Bronchial epithelial cell (primary cell): ENCODE measurements around the gene PPP1R7. TPM values are rescaled to one million over a fixed set of nuclear protein-coding genes. Genes with fewer than 3 reads are reported as not detected.
A peak's percentile ranks its signal among the peaks of the same experiment; 100 is the strongest.

Experiments used
- DNase-seq: peaks from one replicate; pipeline ENCODE4 v3.0.0-alpha.2; 2010; ENCODE audit warnings: low read depth
- FAIRE-seq: peaks from 2 replicates; lab custom pipeline; 2011; peaks lifted over from hg19 to GRCh38; lab: Jason Lieb, UNC
- H3K27me3 ChIP-seq: 2 replicates; pipeline ENCODE4 v1.5.1; 2011; ENCODE audit warnings: low read length; ENCODE audit not compliant: control insufficient read depth, insufficient read depth
- H3K36me3 ChIP-seq: 2 replicates; pipeline ENCODE4 v1.5.1; 2011; ENCODE audit warnings: low read length; ENCODE audit not compliant: control insufficient read depth, insufficient read depth
- H3K4me3 ChIP-seq: 2 replicates; pipeline ENCODE4 v1.5.1; 2011; ENCODE audit warnings: mild to moderate bottlenecking, low read depth, low read length, control low read depth
- CTCF ChIP-seq: IDR thresholded peaks from 2 replicates; pipeline ENCODE4 v1.5.1; 2011; ENCODE audit warnings: mild to moderate bottlenecking, moderate library complexity, low read length, control low read depth, inconsistent platforms; ENCODE audit not compliant: insufficient read depth, severe bottlenecking
- total RNA-seq: library from RNA; depleted of rRNA; stranded (reverse); fragments of >200 nt; gene quantifications from 2 replicates; pipeline ENCODE4 v1.2.1, GENCODE V29; 2014

PPP1R7 gene
- total RNA-seq, 1 donor from 2014 or later = 32.4 TPM

- DNase-seq = no peak
- no peak for FAIRE-seq
- Histone ChIP-seq H3K27me3 (no peaks in the 10 kb centered on the region), H3K4me3 (no peak overlapping the region), H3K36me3 (peaks cover 1% of the 10 kb centered on the region)
- no peak for TF ChIP-seq CTCF
These were observed 14.5 kb upstream of the PPP1R7 start for GRCh38 chr2:241135737-241136136.

GRCh38 chr2:241136191-241136590 is 14.1 kb upstream of the PPP1R7 start:
- no peak for TF ChIP-seq CTCF
- FAIRE-seq (no peak), DNase-seq (no peak)
- H3K27me3 ChIP-seq = no peaks in the 10 kb centered on the region
- no peak overlapping the region for H3K4me3 ChIP-seq
- H3K36me3 ChIP-seq = peaks cover 1% of the 10 kb centered on the region

- no peak for DNase-seq
- H3K27me3 ChIP-seq = no peaks in the 10 kb centered on the region
- no peak overlapping the region for H3K4me3 ChIP-seq
- no peak for FAIRE-seq
- H3K36me3 ChIP-seq = peaks cover 1% of the 10 kb centered on the region
- no peak for TF ChIP-seq CTCF
These were observed 13.5 kb upstream of the PPP1R7 start for GRCh38 chr2:241136661-241137260.

- FAIRE-seq = no peak
- H3K27me3 ChIP-seq = no peaks in the 10 kb centered on the region
- peaks cover 1% of the 10 kb centered on the region for H3K36me3 ChIP-seq
- no peak for TF ChIP-seq CTCF
- no peak for DNase-seq
- H3K4me3 ChIP-seq = no peak overlapping the region
These were observed 12.7 kb upstream of the PPP1R7 start for GRCh38 chr2:241137276-241138190.

GRCh38 chr2:241138471-241138870 is 11.8 kb upstream of the PPP1R7 start:
- Histone ChIP-seq H3K36me3 (peaks cover 1% of the 10 kb centered on the region), H3K27me3 (no peaks in the 10 kb centered on the region), H3K4me3 (no peak overlapping the region)
- no peak for DNase-seq
- no peak for TF ChIP-seq CTCF
- peak; percentile 28 for FAIRE-seq
